GM18520 (cell line): ENCODE data around the gene CLEC2B.

Experiments
- ATAC-seq: cut with Tn5 transposase; IDR thresholded peaks from one replicate; pipeline ENCODE4 v1.9.1; 2021; ENCODE audit not compliant: unreplicated experiment

The CLEC2B gene

GRCh38 chr12:9870286-9870866 lies 1.2 kb upstream of the CLEC2B start:
- no peak for ATAC-seq

GRCh38 chr12:9868951-9869306 lies 225 bp downstream of the CLEC2B start:
- no peak for ATAC-seq

GRCh38 chr12:9868311-9868801 lies 798 bp downstream of the CLEC2B start:
- ATAC-seq = no peak

GRCh38 chr12:9867531-9867930 lies 1.6 kb downstream of the CLEC2B start:
- ATAC-seq = no peak

- no peak for ATAC-seq
Measured at GRCh38 chr12:9866860-9867269, 2.3 kb downstream of the CLEC2B start.

DNA sequence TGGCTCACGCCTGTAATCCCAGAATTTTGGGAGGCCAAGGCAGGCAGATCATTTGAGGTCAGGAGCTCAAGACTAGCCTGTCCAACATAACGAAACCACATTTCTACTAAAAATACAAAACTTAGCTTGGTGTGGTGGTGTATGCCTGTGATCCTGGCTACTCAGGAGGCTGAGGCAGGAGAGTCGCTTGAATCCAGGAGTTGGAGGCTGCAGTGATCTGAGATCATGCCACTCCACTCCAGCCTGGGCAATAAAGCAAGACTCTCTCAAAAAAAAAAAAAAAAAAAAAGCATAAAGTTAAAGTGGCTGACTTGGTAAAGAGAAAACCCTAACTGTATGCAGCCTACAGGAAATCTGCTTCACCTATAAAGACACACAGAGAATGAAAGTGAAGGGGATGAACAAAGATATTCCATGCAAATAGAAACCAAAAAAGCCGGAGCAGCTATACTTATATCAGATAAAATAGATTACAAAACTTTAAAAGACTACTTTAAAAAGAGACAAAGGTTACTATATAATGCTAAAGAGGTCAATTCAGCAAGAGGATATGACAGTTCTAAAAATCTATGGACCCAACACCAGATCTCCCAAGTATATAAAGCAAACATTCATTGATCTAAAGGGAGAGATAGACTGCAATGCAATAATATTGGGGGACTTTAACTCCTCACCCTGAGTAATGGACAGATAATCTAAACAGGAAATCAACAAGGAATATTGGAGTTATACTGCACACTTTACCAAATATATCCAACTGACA lies 4.1 kb downstream of the CLEC2B start:
- ATAC-seq = no peak

DNA sequence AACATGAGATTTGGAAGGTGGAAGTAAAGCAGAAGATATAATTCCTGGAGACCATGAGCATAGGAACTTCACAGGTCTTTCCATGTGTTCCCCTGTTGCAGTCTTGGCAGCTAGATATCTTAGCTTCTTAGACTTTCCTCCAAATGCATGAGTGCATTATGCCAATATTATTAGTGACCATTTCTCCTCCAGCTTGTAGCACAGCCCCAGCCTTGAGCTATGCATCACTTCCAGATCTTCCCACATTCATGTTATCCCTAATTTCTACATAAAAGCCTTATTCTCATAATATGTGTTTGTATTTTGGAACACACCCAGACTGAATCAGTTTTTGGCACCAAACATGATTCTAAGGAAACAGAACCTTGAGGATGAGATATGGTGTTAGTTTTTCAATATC lies 11.0 kb downstream of the CLEC2B start:
- ATAC-seq = no peak

DNA sequence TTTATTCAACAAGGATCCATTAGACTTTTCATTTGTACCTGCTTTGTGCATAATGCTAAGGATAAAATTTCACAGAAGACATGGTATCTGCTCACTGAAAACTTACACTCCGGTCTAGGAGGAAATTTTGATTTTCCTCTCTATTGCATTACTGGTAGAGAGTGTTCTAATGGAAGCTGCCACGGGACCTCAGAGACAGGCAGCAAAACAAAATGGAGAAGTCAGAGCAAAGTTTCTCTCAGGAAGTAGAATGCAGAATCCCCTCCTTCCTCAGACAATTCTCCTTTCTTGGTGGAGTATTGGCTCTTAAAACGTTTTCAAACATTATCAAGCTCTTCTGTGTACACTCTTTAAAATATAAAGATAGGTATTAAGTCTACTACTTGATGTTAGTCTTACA lies 12.3 kb downstream of the CLEC2B start:
- ATAC-seq = no peak

- ATAC-seq = no peak
Measured at GRCh38 chr12:9856151-9856550, 13.0 kb downstream of the CLEC2B start.

GRCh38 chr12:9851927-9852326 lies 17.2 kb downstream of the CLEC2B start:
- no peak for ATAC-seq

GRCh38 chr12:9851050-9851449 lies 18.1 kb downstream of the CLEC2B start:
- ATAC-seq = no peak

GRCh38 chr12:9848899-9849298 lies 20.3 kb downstream of the CLEC2B start:
- no peak for ATAC-seq

- no peak for ATAC-seq
Measured at GRCh38 chr12:9843407-9843806, 25.7 kb downstream of the CLEC2B start.

- no peak for ATAC-seq
Measured at GRCh38 chr12:9831720-9832119, 37.4 kb downstream of the CLEC2B start.

- ATAC-seq = no peak
Measured at GRCh38 chr12:9829982-9830381, 39.2 kb downstream of the CLEC2B start.

GRCh38 chr12:9829483-9829882 lies 39.7 kb downstream of the CLEC2B start:
- ATAC-seq = no peak

DNA sequence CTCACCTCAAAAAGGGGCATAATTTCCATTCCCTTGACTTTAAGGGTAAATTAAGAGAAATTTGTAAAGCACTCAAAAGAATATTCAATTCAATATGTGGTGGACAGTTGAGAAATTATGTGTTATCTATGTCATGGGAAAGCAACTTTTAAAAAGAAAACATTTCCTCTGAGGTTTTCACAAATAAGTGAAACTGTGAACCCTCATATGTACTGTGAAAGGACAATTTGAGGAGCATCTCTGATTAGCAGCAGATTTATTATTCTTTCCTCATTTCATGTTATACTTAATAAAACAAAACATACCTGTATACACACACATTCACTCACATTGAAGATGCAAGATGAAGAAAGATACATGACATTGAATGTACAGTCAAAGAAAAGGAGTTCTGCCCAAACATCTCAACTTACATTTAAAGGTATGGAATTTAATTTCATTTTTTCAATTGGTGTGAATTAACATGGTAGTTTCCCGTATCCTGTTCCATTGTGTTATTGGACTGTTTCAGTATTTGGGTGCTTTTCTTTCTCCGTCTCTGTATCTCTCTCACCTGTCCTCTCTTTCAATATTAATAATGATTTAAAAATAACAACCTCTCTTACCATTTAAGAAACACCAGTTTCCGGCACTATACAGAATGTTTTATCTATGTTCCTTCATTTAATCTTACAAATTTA lies 41.8 kb downstream of the CLEC2B start, which contains the start of gene KLRF1:
TSS of gene KLRF1 (plus strand) at position 273 of the 680 bp plus-strand sequence. CDS start at position 337, 64 bp downstream.
- no peak for ATAC-seq

- no peak for ATAC-seq
Measured at GRCh38 chr12:9820281-9820930, 48.7 kb downstream of the CLEC2B start.

DNA sequence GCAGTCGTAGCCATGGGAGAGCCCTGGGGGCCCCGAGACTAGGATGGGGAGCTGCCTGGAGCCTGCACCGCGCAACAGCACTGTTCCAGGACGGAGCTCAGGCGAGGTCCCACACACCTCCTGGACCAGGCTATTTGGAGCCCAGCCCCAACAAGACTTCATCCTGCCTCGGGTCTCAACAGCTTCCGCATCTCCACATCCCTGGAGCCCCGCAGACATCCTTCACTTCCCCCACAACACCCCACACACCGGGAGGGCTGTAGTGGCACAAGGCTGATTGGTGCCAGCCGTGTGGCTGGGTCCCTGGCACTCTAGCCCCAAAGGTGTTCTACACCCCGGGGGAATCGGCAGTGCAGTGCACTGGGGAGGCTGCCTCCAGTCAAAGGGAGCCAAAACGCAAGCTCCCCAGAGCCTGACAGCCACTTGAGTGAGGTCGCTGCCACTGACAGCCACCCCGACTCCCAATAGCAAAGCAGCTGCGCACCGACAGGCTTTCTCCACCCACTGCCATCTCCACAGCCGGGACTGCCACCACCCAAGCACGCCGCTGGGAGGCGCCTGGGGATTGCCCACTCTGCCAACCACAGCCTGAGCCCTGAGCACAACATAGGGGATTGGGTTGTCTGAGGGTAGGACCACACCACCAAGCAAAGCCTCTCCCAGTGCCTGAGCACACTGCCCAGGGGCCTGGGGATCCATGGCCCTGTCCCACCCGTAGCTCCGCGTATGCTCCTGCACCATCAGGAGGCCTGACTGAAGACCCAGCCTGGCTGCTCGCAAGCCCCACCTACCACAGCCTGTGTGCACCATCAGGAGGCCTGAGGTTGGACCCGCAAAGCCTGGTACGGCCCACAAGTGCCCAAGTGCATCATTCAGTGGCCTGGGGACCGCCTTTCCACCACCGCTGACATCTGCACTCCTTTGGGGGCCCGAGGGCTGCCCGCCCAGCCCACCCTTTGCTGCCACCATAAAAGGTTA lies 55.0 kb downstream of the CLEC2B start:
- ATAC-seq = peak; percentile 76

DNA sequence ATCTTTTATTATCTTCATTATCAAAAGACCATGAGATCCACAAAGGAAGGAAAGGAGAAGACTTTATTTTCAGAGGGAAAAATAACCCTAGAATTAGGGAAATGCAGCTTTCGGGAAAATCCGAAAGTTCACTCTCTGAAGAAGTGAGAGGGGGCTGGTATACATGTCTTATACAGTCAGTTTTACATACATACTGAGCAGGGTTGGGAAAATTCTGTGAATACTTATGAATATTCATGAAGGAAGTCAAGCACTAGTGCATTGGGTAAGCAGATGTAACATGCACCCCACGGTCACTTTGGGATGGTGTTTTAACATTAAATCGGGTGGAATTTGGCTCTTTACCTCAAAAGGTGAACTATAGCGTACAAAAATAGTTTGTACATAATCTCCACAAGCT lies 57.5 kb downstream of the CLEC2B start:
- no peak for ATAC-seq
